Vagina (tissue), 2 donors: ENCODE results near the gene TRPV2.

ENCODE experiments used
- CTCF ChIP-seq, 3 experiments: fragments of 450-650 bp in 2 of 3; fragments of 200-600 bp in 1 of 3; sonication (generic) in 1 of 3; IDR thresholded peaks; one replicate each; pipeline ENCODE4 v1.5.1; 2017 to 2019; ENCODE audit warnings: antibody characterized with exemption in 3 of 3, mild to moderate bottlenecking in 2 of 3, moderate library complexity in 2 of 3
- POLR2A ChIP-seq, 2 donors: fragments of 450-650 bp; IDR thresholded peaks; one replicate each; pipeline ENCODE4 v1.6.1; 2017; ENCODE audit warnings: antibody characterized with exemption in 2 of 2, mild to moderate bottlenecking in 2 of 2, moderate library complexity in 2 of 2
- POLR2AphosphoS5 ChIP-seq, 2 donors: sonication (generic); formaldehyde crosslinking; IDR thresholded peaks; one replicate each; pipeline ENCODE4 v1.9.0; 2017; ENCODE audit warnings: antibody characterized with exemption in 2 of 2, mild to moderate bottlenecking in 2 of 2, low read depth in 1 of 2; ENCODE audit not compliant: insufficient read depth in 1 of 2

DNA sequence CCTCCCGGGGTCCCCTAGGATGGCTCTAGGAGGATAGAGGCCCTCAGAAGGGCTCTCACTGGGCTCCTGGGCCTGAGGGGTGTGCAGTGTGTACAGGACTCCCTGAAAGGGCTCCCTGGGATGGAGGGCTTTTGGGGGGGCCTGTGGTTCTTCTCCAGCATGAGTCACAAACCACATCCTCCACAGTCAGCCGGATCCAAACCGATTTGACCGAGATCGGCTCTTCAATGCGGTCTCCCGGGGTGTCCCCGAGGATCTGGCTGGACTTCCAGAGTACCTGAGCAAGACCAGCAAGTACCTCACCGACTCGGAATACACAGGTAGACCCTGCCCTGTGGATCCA is 4.5 kb downstream of the TRPV2 start:
- no peak for TF ChIP-seq CTCF (IDR thresholded peaks at IDR 0.05)
- no peak for TF ChIP-seq POLR2A (IDR thresholded peaks at IDR 0.05)
- TF ChIP-seq POLR2AphosphoS5 (IDR thresholded peaks at IDR 0.05; ENCODE audit: insufficient read depth in 1 of 2, low read depth in 1 of 2): no peak
